ENCODE results near the gene DLG2. TPM values are rescaled to one million over a fixed set of nuclear protein-coding genes. Genes with fewer than 3 reads are reported as not detected.

The DLG2 gene
- total RNA-seq, 1 donor from 2014 or later = 0.43 TPM

- no peak overlapping the region for H3K27ac ChIP-seq
- intact Hi-C loops (cut with DNase I) = no loop called here
- H3K27me3 ChIP-seq = no peaks in the 10 kb centered on the region
- H3K9me3 ChIP-seq = no peaks in the 10 kb centered on the region
- H3K4me1 ChIP-seq = no peaks in the 10 kb centered on the region
- TF ChIP-seq, protein P1, sequence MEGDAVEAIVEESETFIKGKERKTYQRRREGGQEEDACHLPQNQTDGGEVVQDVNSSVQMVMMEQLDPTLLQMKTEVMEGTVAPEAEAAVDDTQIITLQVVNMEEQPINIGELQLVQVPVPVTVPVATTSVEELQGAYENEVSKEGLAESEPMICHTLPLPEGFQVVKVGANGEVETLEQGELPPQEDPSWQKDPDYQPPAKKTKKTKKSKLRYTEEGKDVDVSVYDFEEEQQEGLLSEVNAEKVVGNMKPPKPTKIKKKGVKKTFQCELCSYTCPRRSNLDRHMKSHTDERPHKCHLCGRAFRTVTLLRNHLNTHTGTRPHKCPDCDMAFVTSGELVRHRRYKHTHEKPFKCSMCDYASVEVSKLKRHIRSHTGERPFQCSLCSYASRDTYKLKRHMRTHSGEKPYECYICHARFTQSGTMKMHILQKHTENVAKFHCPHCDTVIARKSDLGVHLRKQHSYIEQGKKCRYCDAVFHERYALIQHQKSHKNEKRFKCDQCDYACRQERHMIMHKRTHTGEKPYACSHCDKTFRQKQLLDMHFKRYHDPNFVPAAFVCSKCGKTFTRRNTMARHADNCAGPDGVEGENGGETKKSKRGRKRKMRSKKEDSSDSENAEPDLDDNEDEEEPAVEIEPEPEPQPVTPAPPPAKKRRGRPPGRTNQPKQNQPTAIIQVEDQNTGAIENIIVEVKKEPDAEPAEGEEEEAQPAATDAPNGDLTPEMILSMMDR (IDR thresholded peaks at IDR 0.05) = no peak
- no peaks in the 10 kb centered on the region for H3K36me3 ChIP-seq
- no peak for DNase-seq (ENCODE audit: low spot score in 2 of 2)
- H3K4me3 ChIP-seq = no peak overlapping the region
These were observed 814.6 kb downstream of the DLG2 start for GRCh38 chr11:84812471-84812969.

DNA sequence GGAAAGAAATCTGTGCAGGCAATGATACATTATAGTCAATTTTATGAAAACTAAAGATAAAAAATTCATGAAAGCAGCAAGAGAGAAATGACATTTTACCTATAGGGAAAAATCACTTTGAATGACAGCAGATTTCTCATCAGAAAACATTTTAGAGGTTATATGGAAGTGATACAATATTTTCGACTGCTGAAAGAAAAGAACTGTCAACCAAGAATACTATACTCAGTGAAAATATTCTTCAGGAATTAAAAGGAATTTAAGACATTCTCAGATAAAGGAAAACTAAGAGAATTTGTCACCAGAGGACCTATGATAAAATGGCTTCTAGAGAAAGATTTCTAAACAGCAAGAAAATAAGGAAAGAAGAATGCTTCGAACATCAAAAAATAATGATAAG, 820.8 kb downstream of the DLG2 start:
- TF ChIP-seq, protein P1 (IDR thresholded peaks at IDR 0.05) = no peak
- H3K9me3 ChIP-seq = peaks cover 5 to 20% of the 10 kb centered on the region in 2 donors
- H3K4me3 ChIP-seq = no peak overlapping the region

DNA sequence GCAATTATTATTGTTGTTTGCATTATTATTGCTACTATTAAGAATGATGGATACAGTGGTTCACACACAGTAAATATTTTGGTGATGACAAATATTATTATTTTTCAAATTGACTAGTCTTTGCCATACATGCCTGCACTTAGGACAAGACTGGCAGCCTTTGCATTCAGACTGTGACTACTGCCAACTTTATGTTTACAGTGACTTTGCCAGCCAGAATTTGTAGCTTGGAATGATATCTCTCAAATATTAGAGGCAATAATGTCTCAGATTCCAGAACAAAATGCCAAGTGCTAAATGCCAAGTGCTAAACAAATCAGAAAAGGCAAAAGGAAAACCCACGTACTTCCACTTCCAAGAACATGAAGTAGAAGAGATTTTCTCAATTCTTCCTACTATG, 823.1 kb downstream of the DLG2 start:
- Histone ChIP-seq H3K4me3 (no peak overlapping the region), H3K4me1 (peaks cover 0 to 4% of the 10 kb centered on the region in 2 donors), H3K27ac (no peak overlapping the region), H3K9me3 (peaks cover 5 to 20% of the 10 kb centered on the region in 2 donors), H3K27me3 (no peaks in the 10 kb centered on the region), H3K36me3 (no peaks in the 10 kb centered on the region)
- TF ChIP-seq, protein P1 (IDR thresholded peaks at IDR 0.05) = no peak
- intact Hi-C loops (cut with DNase I) = no loop called here
- DNase-seq (ENCODE audit: low spot score in 2 of 2) = no peak

More for the DNA sequence above, 820.8 kb downstream of the DLG2 start:
- intact Hi-C loops (cut with DNase I) = no loop called here
- H3K27me3 ChIP-seq = no peaks in the 10 kb centered on the region
- no peak for DNase-seq (ENCODE audit: low spot score in 2 of 2)
- H3K27ac ChIP-seq = no peak overlapping the region
- peaks cover 0 to 4% of the 10 kb centered on the region in 2 donors for H3K4me1 ChIP-seq
- no peaks in the 10 kb centered on the region for H3K36me3 ChIP-seq

- Histone ChIP-seq H3K4me3 (no peak overlapping the region), H3K27ac (no peak overlapping the region), H3K4me1 (peaks cover 0 to 4% of the 10 kb centered on the region in 2 donors), H3K36me3 (no peaks in the 10 kb centered on the region), H3K9me3 (peaks cover 0 to 4% of the 10 kb centered on the region in 2 donors), H3K27me3 (no peaks in the 10 kb centered on the region)
- no peak for DNase-seq (ENCODE audit: low spot score in 2 of 2)
- TF ChIP-seq, protein P1 (IDR thresholded peaks at IDR 0.05) = no peak
- intact Hi-C loops (cut with DNase I) = no loop called here
These were observed 826.3 kb downstream of the DLG2 start for GRCh38 chr11:84800755-84801346.

DNA sequence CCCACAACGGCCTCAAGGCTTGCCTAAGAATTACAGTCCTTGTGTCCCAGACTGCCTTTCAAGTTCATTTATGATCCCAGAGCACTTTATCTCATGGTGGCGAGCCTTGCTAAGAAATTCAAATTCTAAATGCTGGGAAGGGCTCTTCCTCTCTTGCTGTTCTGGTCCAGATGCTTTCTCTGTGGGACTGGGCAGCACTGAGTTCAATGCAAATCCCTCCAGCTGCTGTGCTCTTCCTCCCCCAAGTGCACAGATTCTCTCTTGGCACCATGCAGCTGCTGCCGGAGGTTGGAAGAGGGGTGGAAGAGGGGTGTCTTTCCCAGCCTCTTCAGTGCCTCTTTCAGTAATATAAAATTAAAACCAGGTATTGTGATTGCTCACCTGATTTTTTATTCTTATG, 828.0 kb downstream of the DLG2 start:
- H3K27ac ChIP-seq = no peak overlapping the region
- H3K36me3 ChIP-seq = no peaks in the 10 kb centered on the region
- no peaks in the 10 kb centered on the region for H3K4me1 ChIP-seq
- intact Hi-C loops (cut with DNase I) = no loop called here
- H3K4me3 ChIP-seq = no peak overlapping the region
- H3K27me3 ChIP-seq = no peaks in the 10 kb centered on the region
- no peak for DNase-seq (ENCODE audit: low spot score in 2 of 2)
- no peaks in the 10 kb centered on the region for H3K9me3 ChIP-seq
- TF ChIP-seq, protein P1 (IDR thresholded peaks at IDR 0.05) = no peak
